Stomach (tissue), 9 donors: ENCODE results near the gene TFAP2D. TPM values are rescaled to one million over a fixed set of nuclear protein-coding genes. Genes with fewer than 3 reads are reported as not detected.

ENCODE experiments used
- DNase-seq, 2 donors: peaks; one replicate each; pipeline versions ENCODE4 v3.0.0 to v3.0.0-alpha.2; 2013 to 2019
- H3K27ac ChIP-seq, 5 donors: fragments of 200-600 bp in 4 of 5; sonication (generic) in 4 of 5; one replicate each; pipeline ENCODE4 v1.5.1; 2013 to 2019; ENCODE audit warnings: mild to moderate bottlenecking in 1 of 5, moderate library complexity in 1 of 5
- H3K27me3 ChIP-seq, 3 donors: fragments of 200-600 bp; sonication (generic); one replicate each; pipeline ENCODE4 v1.5.1; 2017 to 2019; ENCODE audit warnings: mixed run types in 1 of 3
- H3K36me3 ChIP-seq, 4 donors: fragments of 200-600 bp; sonication (generic); 1 replicate in 3 of 4; 2 replicates in 1 of 4; pipeline ENCODE4 v1.5.1; 2016 to 2019
- H3K4me1 ChIP-seq, 4 donors: fragments of 200-600 bp; sonication (generic); one replicate each; pipeline ENCODE4 v1.5.1; 2016 to 2019
- H3K4me3 ChIP-seq, 4 donors: fragments of 200-600 bp; sonication (generic) in 3 of 4; one replicate each; pipeline ENCODE4 v1.5.1; 2016 to 2019; ENCODE audit warnings: mild to moderate bottlenecking in 1 of 4
- H3K9me3 ChIP-seq, 4 donors: fragments of 200-600 bp; sonication (generic); one replicate each; pipeline ENCODE4 v1.5.1; 2016 to 2019
- CTCF ChIP-seq, 7 experiments: fragments of 450-650 bp in 4 of 7; fragments of 200-600 bp in 3 of 7; sonication (generic) in 3 of 7; IDR thresholded peaks; one replicate each; pipeline ENCODE4 v1.5.1; 2016 to 2019; ENCODE audit warnings: antibody characterized with exemption in 7 of 7, control low read depth in 2 of 7, mild to moderate bottlenecking in 1 of 7
- EP300 ChIP-seq: sonication (generic); formaldehyde crosslinking; IDR thresholded peaks from one replicate; pipeline ENCODE4 v1.6.1; 2017; ENCODE audit warnings: antibody characterized with exemption
- POLR2A ChIP-seq, 4 donors: fragments of 450-650 bp; IDR thresholded peaks; one replicate each; pipeline ENCODE4 v1.6.1; 2016; ENCODE audit warnings: antibody characterized with exemption in 4 of 4, control low read depth in 2 of 4, mild to moderate bottlenecking in 1 of 4, moderate library complexity in 1 of 4
- POLR2AphosphoS5 ChIP-seq, 3 donors: sonication (generic); formaldehyde crosslinking; IDR thresholded peaks; one replicate each; pipeline ENCODE4 v1.6.1; 2016; ENCODE audit warnings: antibody characterized with exemption in 3 of 3
- WGBS, 5 donors: extraction: QIAGEN DNeasy Blood & Tissue Kit in 3 of 5; methylation state at CpG; one replicate each; pipeline versions ENCODE4 v1.1.5 to v1.1.7; 2013 to 2018; 5-methylcytosine and 5-hydroxymethylcytosine counted together
- intact Hi-C: fragments of 100-400 bp; cut with DNase I; formaldehyde crosslinking; loops from one replicate; pipeline ENCODE4 v1.15.1; 2023; ENCODE audit warnings: low total_unique reads
- polyA plus RNA-seq, 3 donors: library from polyadenylated mRNA; stranded (reverse); fragments of 200-250 nt; gene quantifications; one replicate each; pipeline ENCODE4 v1.2.3, GENCODE V29; 2013
- total RNA-seq, 5 donors: library from RNA; depleted of rRNA; stranded (reverse); fragments of >200 nt; gene quantifications; one replicate each; pipeline versions ENCODE4 v1.1.0 to v1.2.3, GENCODE V29; 2014 to 2016
- donor health status: healthy with polysubstance abuse.
- donor health status: Bipolar disorder and iron deficiency.
- donor health status: healthy.

Gene TFAP2D
- total and polyA plus RNA-seq, 8 donors, result not detected

GRCh38 chr6:50716899-50717509 lies 3.7 kb downstream of the TFAP2D start:
- peaks cover 6 to 99% (median 34%) of the 10 kb centered on the region in 3 donors for H3K27me3 ChIP-seq

GRCh38 chr6:50717734-50718457 lies 4.6 kb downstream of the TFAP2D start:
- WGBS, 5 donors, result 1 to 5% (median 3%) methylated on average over 9 of the region's 9 CpGs
- DNase-seq, result no peak
- H3K4me3 ChIP-seq, result no peak overlapping the region
- no peak overlapping the region for H3K27ac ChIP-seq
- no peaks in the 10 kb centered on the region for H3K9me3 ChIP-seq
- TF ChIP-seq CTCF (IDR thresholded peaks at IDR 0.05) (no peak), POLR2AphosphoS5 (IDR thresholded peaks at IDR 0.05) (no peak), POLR2A (IDR thresholded peaks at IDR 0.05) (no peak), EP300 (no peak)
- H3K4me1 ChIP-seq, result peaks cover 0 to 15% (median 0%) of the 10 kb centered on the region in 4 donors
- peaks cover 9 to 99% (median 42%) of the 10 kb centered on the region in 3 donors for H3K27me3 ChIP-seq
- intact Hi-C loops, result no loop called here
- H3K36me3 ChIP-seq, result no peaks in the 10 kb centered on the region

More at GRCh38 chr6:50716899-50717509, 3.7 kb downstream of the TFAP2D start:
- H3K36me3 ChIP-seq, result no peaks in the 10 kb centered on the region
- DNase-seq, result no peak
- no peak for TF ChIP-seq CTCF (IDR thresholded peaks at IDR 0.05)
- no peak for TF ChIP-seq EP300
- no peak for TF ChIP-seq POLR2AphosphoS5 (IDR thresholded peaks at IDR 0.05)
- TF ChIP-seq POLR2A (IDR thresholded peaks at IDR 0.05), result no peak
- intact Hi-C loops, result no loop called here
- H3K4me3 ChIP-seq, result no peak overlapping the region
- no peak overlapping the region for H3K27ac ChIP-seq
- WGBS, 5 donors, result 3 to 5% (median 4%) methylated on average over 14 of the region's 14 CpGs
- peaks cover 0 to 15% (median 0%) of the 10 kb centered on the region in 4 donors for H3K4me1 ChIP-seq
- H3K9me3 ChIP-seq, result no peaks in the 10 kb centered on the region

- TF ChIP-seq EP300 (no peak), POLR2AphosphoS5 (IDR thresholded peaks at IDR 0.05) (no peak), CTCF (IDR thresholded peaks at IDR 0.05) (no peak), POLR2A (IDR thresholded peaks at IDR 0.05) (no peak)
- H3K9me3 ChIP-seq, result no peaks in the 10 kb centered on the region
- H3K4me3 ChIP-seq, result no peak overlapping the region
- 23 to 26% (median 24%) methylated on average over 2 of the region's 2 CpGs for WGBS, 5 donors
- no peak for DNase-seq
- peaks cover 0 to 15% (median 0%) of the 10 kb centered on the region in 4 donors for H3K4me1 ChIP-seq
- H3K27me3 ChIP-seq, result peaks cover 10 to 99% (median 48%) of the 10 kb centered on the region in 3 donors
- H3K27ac ChIP-seq, result no peak overlapping the region
- H3K36me3 ChIP-seq, result no peaks in the 10 kb centered on the region
- intact Hi-C loops, result no loop called here
Measured at GRCh38 chr6:50718566-50718965, 5.2 kb downstream of the TFAP2D start.

- no peaks in the 10 kb centered on the region for H3K9me3 ChIP-seq
- H3K4me3 ChIP-seq, result no peak overlapping the region
- WGBS, 5 donors, result 3 to 12% (median 6%) methylated on average over 10 of the region's 10 CpGs
- peaks cover 4 to 98% (median 45%) of the 10 kb centered on the region in 3 donors for H3K27me3 ChIP-seq
- TF ChIP-seq EP300, result no peak
- TF ChIP-seq POLR2A (IDR thresholded peaks at IDR 0.05), result no peak
- TF ChIP-seq POLR2AphosphoS5 (IDR thresholded peaks at IDR 0.05), result no peak
- TF ChIP-seq CTCF (IDR thresholded peaks at IDR 0.05), result no peak
- no peaks in the 10 kb centered on the region for H3K36me3 ChIP-seq
- H3K4me1 ChIP-seq, result peaks cover 0 to 4% (median 0%) of the 10 kb centered on the region in 4 donors
- DNase-seq, result peak in 1 of 2 donors; percentile 61
- no peak overlapping the region for H3K27ac ChIP-seq
- intact Hi-C loops, result no loop called here
Measured at GRCh38 chr6:50720623-50721022, 7.3 kb downstream of the TFAP2D start.
